Colonic mucosa (tissue), 4 donors: ENCODE measurements around the gene TRDN. TPM values are rescaled to one million over a fixed set of nuclear protein-coding genes. Genes with fewer than 3 reads are reported as not detected.

Source experiments
- DNase-seq: peaks from one replicate; pipeline ENCODE4 v3.0.0-alpha.2; 2020
- H3K27ac ChIP-seq: fragments of 200-600 bp; one replicate; pipeline ENCODE4 v1.8.0; 2021
- H3K27me3 ChIP-seq: fragments of 200-600 bp; one replicate; pipeline ENCODE4 v1.8.0; 2021
- H3K36me3 ChIP-seq: fragments of 200-600 bp; one replicate; pipeline ENCODE4 v1.8.0; 2021
- H3K4me1 ChIP-seq: fragments of 200-600 bp; one replicate; pipeline ENCODE4 v1.8.0; 2021; ENCODE audit warnings: mild to moderate bottlenecking
- H3K4me3 ChIP-seq: fragments of 200-600 bp; one replicate; pipeline ENCODE4 v1.8.0; 2021
- H3K9ac ChIP-seq, 2 donors: one replicate each; pipeline ENCODE4 v1.7.0; 2013; ENCODE audit warnings: control low read depth in 2 of 2, low read depth in 2 of 2, low read length in 2 of 2
- H3K9me3 ChIP-seq: fragments of 200-600 bp; one replicate; pipeline ENCODE4 v1.8.0; 2021
- CTCF ChIP-seq: fragments of 200-600 bp; IDR thresholded peaks from one replicate; pipeline ENCODE4 v1.8.0; 2022; ENCODE audit warnings: antibody characterized with exemption, mild to moderate bottlenecking
- intact Hi-C: fragments of 100-400 bp; cut with DNase I; formaldehyde crosslinking; loops from one replicate; pipeline ENCODE4 v1.14.1; 2022
- total RNA-seq, 2 donors: library from RNA; stranded (reverse); fragmentation: NEBNext Ultra II Directional in 1 of 2; extraction: Animal tissue kit (Norgen Biotek cat#: 25700) in 1 of 2; gene quantifications; one replicate each; pipeline ENCODE4 v1.2.1, GENCODE V29; 2021
- donor health status: healthy.
- donor health status: DM: no; HTN: no; CAD: no.
- donor health status: DM: no; HTN: no; CAD: no.

TRDN gene
- total RNA-seq, 2 donors from 2014 or later: not detected

- no peak for DNase-seq
- no peak overlapping the region for H3K27ac ChIP-seq
- no peaks in the 10 kb centered on the region for H3K4me1 ChIP-seq
- no peak overlapping the region for H3K9ac ChIP-seq
- H3K9me3 ChIP-seq: no peaks in the 10 kb centered on the region
- TF ChIP-seq CTCF: no peak
- H3K27me3 ChIP-seq: no peaks in the 10 kb centered on the region
- H3K4me3 ChIP-seq: no peak overlapping the region
- H3K36me3 ChIP-seq: no peaks in the 10 kb centered on the region
- intact Hi-C loops: no loop called here
These were observed 31.3 kb upstream of the TRDN start for GRCh38 chr6:123668063-123668462.

GRCh38 chr6:123663436-123663835 is 26.7 kb upstream of the TRDN start:
- intact Hi-C loops: no loop called here
- Histone ChIP-seq H3K9ac (no peak overlapping the region), H3K9me3 (no peaks in the 10 kb centered on the region), H3K27ac (no peak overlapping the region), H3K4me1 (no peaks in the 10 kb centered on the region), H3K27me3 (no peaks in the 10 kb centered on the region), H3K36me3 (no peaks in the 10 kb centered on the region), H3K4me3 (no peak overlapping the region)
- DNase-seq: no peak
- no peak for TF ChIP-seq CTCF

GRCh38 chr6:123662757-123663156 is 26.0 kb upstream of the TRDN start:
- H3K9ac ChIP-seq: no peak overlapping the region
- H3K27ac ChIP-seq: no peak overlapping the region
- no peak overlapping the region for H3K4me3 ChIP-seq
- H3K4me1 ChIP-seq: no peaks in the 10 kb centered on the region
- TF ChIP-seq CTCF: no peak
- no peaks in the 10 kb centered on the region for H3K27me3 ChIP-seq
- intact Hi-C loops: no loop called here
- DNase-seq: no peak
- H3K36me3 ChIP-seq: no peaks in the 10 kb centered on the region
- H3K9me3 ChIP-seq: no peaks in the 10 kb centered on the region

- no peaks in the 10 kb centered on the region for H3K9me3 ChIP-seq
- H3K4me3 ChIP-seq: no peak overlapping the region
- no peaks in the 10 kb centered on the region for H3K4me1 ChIP-seq
- intact Hi-C loops: no loop called here
- no peak for DNase-seq
- no peaks in the 10 kb centered on the region for H3K36me3 ChIP-seq
- no peaks in the 10 kb centered on the region for H3K27me3 ChIP-seq
- TF ChIP-seq CTCF: no peak
- no peak overlapping the region for H3K27ac ChIP-seq
- no peak overlapping the region for H3K9ac ChIP-seq
These were observed 24.5 kb upstream of the TRDN start for GRCh38 chr6:123661105-123661891.

GRCh38 chr6:123659960-123660748 is 23.4 kb upstream of the TRDN start:
- intact Hi-C loops: no loop called here
- no peak for TF ChIP-seq CTCF

More at GRCh38 chr6:123659960-123660748, 23.4 kb upstream of the TRDN start:
- Histone ChIP-seq H3K9me3 (no peaks in the 10 kb centered on the region), H3K4me3 (no peak overlapping the region), H3K4me1 (no peaks in the 10 kb centered on the region), H3K27me3 (no peaks in the 10 kb centered on the region), H3K9ac (no peak overlapping the region), H3K27ac (no peak overlapping the region), H3K36me3 (no peaks in the 10 kb centered on the region)
- no peak for DNase-seq
